Measurements from ENCODE around the gene B4GALT3. TPM values are rescaled to one million over a fixed set of nuclear protein-coding genes. Genes with fewer than 3 reads are reported as not detected.
"Not testable (repeated sequence)": the region's sequence is repeated elsewhere in the genome, so short reads cannot be mapped to it uniquely, and the experiment has no call there.

B4GALT3 gene
- total RNA-seq: 10 to 100 TPM; 40.5 to 51.8 TPM

DNA sequence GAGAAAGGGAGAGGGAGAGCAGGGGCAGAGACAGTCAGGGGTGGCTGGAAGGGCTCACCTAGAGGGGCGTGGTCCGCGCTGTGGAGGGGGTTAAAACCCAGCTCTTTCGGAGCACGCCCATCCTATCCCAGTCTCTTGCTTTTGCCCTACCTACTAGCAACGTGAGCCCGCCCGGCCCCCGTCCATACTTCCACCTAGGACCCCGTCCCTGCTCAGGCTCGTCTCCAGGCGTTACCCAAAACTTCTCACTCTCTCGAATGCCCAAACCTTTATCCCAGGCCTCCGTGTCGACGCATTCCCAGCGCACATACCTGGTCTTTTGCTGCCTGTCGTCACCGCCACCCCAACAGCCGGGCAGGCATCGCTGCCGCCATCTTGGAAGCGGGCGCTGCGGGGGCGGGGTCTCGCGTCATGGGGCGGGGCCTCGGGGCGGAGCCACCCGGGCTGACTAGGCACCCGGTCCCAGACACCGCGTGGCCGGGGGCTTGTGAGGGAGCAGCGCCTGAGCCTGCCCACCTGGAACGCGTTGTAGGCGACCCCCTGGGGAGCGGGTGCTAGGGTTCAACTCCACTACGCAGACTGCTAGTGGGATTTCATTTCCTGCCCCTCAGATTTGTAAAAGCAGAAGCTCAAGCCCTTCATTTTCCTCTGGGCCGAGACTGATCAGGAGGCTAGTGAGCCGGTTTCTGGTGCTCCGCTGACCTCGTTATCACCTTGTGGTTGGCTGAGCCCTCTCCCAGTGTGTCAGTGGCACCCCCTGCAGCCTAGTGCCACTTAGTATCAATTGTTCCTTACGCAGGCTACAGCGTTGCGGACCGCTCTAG, at the start of gene B4GALT3:
Gene B4GALT3, minus strand, starts transcription at position 396 of the 824 bp plus-strand sequence. CDS start 1,447 bp downstream, outside the sequence.
- POLR2A ChIA-PET: interaction anchor here (1.0 to 1.4 kb wide), 3 partner anchors 11 to 48 kb away, joined by 5 to 10 read pairs (median 9); partner anchors contain the start of genes DEDD, PPOX and TOMM40L

DNA sequence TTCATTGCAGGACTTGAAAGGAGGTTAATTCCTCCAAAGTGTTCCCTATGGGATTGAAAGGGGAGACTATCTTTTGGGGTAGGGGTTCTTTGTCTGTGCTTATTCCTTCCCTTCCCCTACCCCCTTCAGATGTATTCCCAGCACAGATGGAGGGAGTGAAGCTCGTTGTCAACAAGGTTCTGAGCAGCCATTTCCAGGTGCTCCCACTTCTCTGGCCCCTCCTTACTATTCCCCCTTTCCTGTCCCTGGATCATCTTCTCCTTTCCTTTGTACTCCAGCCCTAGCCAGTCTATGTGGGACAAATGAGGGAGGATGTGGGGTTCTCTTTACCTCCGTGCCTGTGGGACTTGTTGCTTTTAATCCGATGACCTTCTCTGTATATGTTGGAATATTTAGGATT, 49.5 kb upstream of the B4GALT3 start:
- ChIA-PET CTCF (interaction anchor here (0.6 to 7.0 kb wide), 22 partner anchors 9 to 213 kb away, joined by 3 to 108 read pairs (median 6); partner anchors contain the start of genes CFAP126, FCER1G, NDUFS2 and PPOX), POLR2A (no interaction called here)
- no peak for DNase-seq
- peak overlapping the region; percentile 97 for H3K4me3 Mint-ChIP-seq
- H3K27ac Mint-ChIP-seq: peak overlapping the region; percentile 65
- peaks cover 30% of the 10 kb centered on the region for H3K4me1 Mint-ChIP-seq
- H3K27me3 Mint-ChIP-seq: no peaks in the 10 kb centered on the region
- ATAC-seq: no peak
- H3K9me3 Mint-ChIP-seq (ENCODE audit: low read depth): no peaks in the 10 kb centered on the region
- peaks cover 19% of the 10 kb centered on the region for H3K36me3 Mint-ChIP-seq (ENCODE audit: low read depth)
- intact Hi-C loops (cut with DNase I, micrococcal nuclease): loop anchor here (1.0 to 5.0 kb wide), 8 partner anchors 24 to 1336 kb away; partner anchors contain the start of genes NDUFS2 (in 1 of the 2), PPOX (in 1 of the 2), SDHC (in 1 of the 2) and UAP1 (in 1 of the 2)

More for the DNA sequence above, at the start of gene B4GALT3:
- H3K9me3 Mint-ChIP-seq (ENCODE audit: low read depth): no peaks in the 10 kb centered on the region
- no peaks in the 10 kb centered on the region for H3K27me3 Mint-ChIP-seq
- peak; percentile 98 for DNase-seq
- intact Hi-C loops (cut with DNase I, micrococcal nuclease): loop anchor here (1.0 to 2.0 kb wide), 7 partner anchors 11 to 137 kb away; partner anchors contain the start of genes PPOX (in 2 of the 2), USP21 (in 2 of the 2), DEDD (in 1 of the 2) and NDUFS2 (in 1 of the 2)
- CTCF ChIA-PET: interaction anchor here (0.6 to 4.1 kb wide), 4 partner anchors 10 to 52 kb away, joined by 3 to 29 read pairs (median 5); partner anchors contain the start of gene PPOX
- ATAC-seq: peak; percentile 86
- peaks cover 57% of the 10 kb centered on the region for H3K4me1 Mint-ChIP-seq
- peaks cover 31% of the 10 kb centered on the region for H3K36me3 Mint-ChIP-seq (ENCODE audit: low read depth)
- H3K27ac Mint-ChIP-seq: peak within 1 kb of the TSS; percentile 98
- peak within 1 kb of the TSS; percentile 91 for H3K4me3 Mint-ChIP-seq

DNA sequence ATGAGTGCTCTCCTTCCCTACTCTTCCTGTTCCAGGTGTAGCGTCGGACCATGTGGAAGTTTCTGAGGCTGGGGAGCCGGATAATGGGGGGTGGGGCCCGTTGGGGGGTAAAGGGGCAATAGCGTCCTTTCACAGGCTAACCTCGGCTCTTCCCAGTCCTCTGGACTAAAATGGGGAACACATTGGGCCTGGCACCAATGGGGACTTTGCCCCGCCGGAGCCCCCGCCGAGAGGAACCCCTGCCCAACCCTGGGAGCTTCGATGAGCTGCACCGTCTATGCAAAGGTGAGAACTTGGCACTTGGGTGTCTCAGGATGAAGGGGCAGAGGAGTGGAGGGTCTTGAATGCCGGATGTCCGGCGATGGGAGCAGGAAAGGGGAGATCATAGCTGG, 49.0 kb upstream of the B4GALT3 start:
- ChIA-PET CTCF (interaction anchor here (0.6 to 7.0 kb wide), 36 partner anchors 10 to 457 kb away, joined by 3 to 108 read pairs (median 6); partner anchors contain the start of genes CFAP126, DEDD, FCER1G and KLHDC9), POLR2A (interaction anchor here (0.8 to 1.3 kb wide), 9 partner anchors 15 to 93 kb away, joined by 3 to 16 read pairs (median 5); partner anchors contain the start of genes B4GALT3 and NDUFS2)
- ATAC-seq (no peak), DNase-seq (peak; percentile 18)
- H3K27me3 Mint-ChIP-seq: no peaks in the 10 kb centered on the region
- H3K4me3 Mint-ChIP-seq: peak overlapping the region; percentile 97
- peak overlapping the region; percentile 98 for H3K27ac Mint-ChIP-seq
- no peaks in the 10 kb centered on the region for H3K9me3 Mint-ChIP-seq (ENCODE audit: low read depth)
- peaks cover 31% of the 10 kb centered on the region for H3K4me1 Mint-ChIP-seq
- peaks cover 19% of the 10 kb centered on the region for H3K36me3 Mint-ChIP-seq (ENCODE audit: low read depth)
- intact Hi-C loops (cut with DNase I, micrococcal nuclease): loop anchor here (1.0 to 5.0 kb wide), 5 partner anchors 24 to 1336 kb away; partner anchors contain the start of genes NDUFS2 (in 1 of the 2), PPOX (in 1 of the 2), SDHC (in 1 of the 2) and UAP1 (in 1 of the 2)

DNA sequence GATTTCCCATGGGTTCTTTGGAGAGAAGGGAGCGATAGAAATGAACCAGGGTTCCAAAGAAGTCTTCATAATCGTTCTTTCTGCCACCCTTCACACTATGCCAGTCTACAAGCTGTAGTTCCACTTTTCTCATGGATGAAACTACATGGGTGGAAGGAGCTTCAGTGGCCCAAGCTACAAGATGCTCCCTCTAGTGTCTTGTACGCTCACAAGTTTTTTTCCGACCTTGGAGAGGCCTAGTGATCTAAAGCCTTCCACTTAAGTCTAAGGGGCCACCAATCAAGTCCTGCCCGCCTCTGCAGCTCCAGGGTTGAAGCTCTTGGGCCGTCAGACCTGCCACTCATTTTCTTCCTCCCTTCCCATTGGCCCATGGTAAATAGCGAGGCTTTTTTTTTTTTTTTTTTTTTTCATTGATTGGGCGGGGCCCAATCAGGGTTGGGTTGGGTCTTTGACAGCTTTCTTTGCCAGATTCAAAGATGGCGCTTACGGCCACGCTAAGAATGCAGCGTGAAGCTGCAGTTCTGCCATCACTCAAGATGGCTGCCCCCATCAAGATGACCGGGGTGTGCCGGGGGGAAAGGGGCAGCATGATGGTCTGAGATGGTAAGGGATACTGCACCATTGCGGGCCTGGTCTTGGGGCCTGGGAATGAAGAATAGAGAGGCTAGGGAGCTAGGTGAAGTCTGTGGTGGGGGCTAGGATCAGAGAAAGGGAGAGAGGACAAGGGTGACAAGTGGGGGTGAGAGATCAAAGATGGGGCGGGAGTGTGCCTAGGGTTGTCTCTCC, 48.4 kb upstream of the B4GALT3 start, which contains the start of gene TOMM40L:
Gene TOMM40L, plus strand, starts transcription at position 527 of the 786 bp plus-strand sequence. CDS start 430 bp downstream, outside the sequence.
- H3K9me3 Mint-ChIP-seq (ENCODE audit: low read depth): no peaks in the 10 kb centered on the region
- intact Hi-C loops (cut with DNase I, micrococcal nuclease): loop anchor here (1.0 to 5.0 kb wide), 15 partner anchors 16 to 1337 kb away; partner anchors contain the start of genes DEDD (in 2 of the 2), NDUFS2 (in 2 of the 2), PPOX (in 2 of the 2) and SDHC (in 2 of the 2)
- peaks cover 33% of the 10 kb centered on the region for H3K4me1 Mint-ChIP-seq
- no peaks in the 10 kb centered on the region for H3K27me3 Mint-ChIP-seq
- DNase-seq (peak; percentile 91), ATAC-seq (peak; percentile 95)
- CTCF ChIA-PET: interaction anchor here (0.6 to 7.0 kb wide), 43 partner anchors 10 to 457 kb away, joined by 3 to 108 read pairs (median 4); partner anchors contain the start of genes ADAMTS4, CFAP126, DEDD and FCER1G
- peak within 1 kb of the TSS; percentile 97 for H3K4me3 Mint-ChIP-seq
- peak within 1 kb of the TSS; percentile 98 for H3K27ac Mint-ChIP-seq
- H3K36me3 Mint-ChIP-seq (ENCODE audit: low read depth): peaks cover 19% of the 10 kb centered on the region
- POLR2A ChIA-PET: interaction anchor here (0.6 to 1.3 kb wide), 20 partner anchors 9 to 1280 kb away, joined by 3 to 16 read pairs (median 4); partner anchors contain the start of genes B4GALT3, NDUFS2, SDHC and UFC1

DNA sequence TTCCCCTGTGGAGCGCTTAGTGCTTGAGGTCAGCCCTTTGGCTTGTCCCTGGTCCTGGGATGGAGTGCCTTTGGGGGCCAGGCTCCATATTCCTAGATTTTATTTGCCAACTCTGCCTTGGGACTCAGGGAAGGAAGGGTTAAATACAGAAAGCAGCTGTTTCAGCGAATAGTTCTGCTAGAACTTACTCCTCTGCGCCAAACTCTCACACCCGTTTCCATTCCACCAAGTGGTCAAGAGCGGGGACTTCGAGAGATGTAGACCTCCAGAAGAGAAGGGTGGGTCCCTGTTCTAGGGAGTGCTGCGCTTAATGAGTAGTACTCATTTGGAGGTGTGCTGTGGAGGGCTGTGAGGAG, 47.8 kb upstream of the B4GALT3 start:
- Mint-ChIP-seq H3K27me3 (no peaks in the 10 kb centered on the region), H3K4me1 (peaks cover 33% of the 10 kb centered on the region), H3K36me3 (ENCODE audit: low read depth) (peaks cover 16% of the 10 kb centered on the region), H3K9me3 (ENCODE audit: low read depth) (no peaks in the 10 kb centered on the region), H3K4me3 (peak overlapping the region; percentile 14), H3K27ac (peak overlapping the region; percentile 87)
- DNase-seq: peak; percentile 19
- ATAC-seq: no peak
- intact Hi-C loops (cut with DNase I, micrococcal nuclease): loop anchor here (1.0 to 5.0 kb wide), 14 partner anchors 16 to 1337 kb away; partner anchors contain the start of genes DEDD (in 2 of the 2), PPOX (in 2 of the 2), B4GALT3 (in 1 of the 2) and NDUFS2 (in 1 of the 2)
- POLR2A ChIA-PET: interaction anchor here (0.6 to 1.3 kb wide), 18 partner anchors 8 to 1279 kb away, joined by 3 to 16 read pairs (median 4); partner anchors contain the start of genes B4GALT3, NDUFS2, SDHC and UFC1
- CTCF ChIA-PET: interaction anchor here (0.6 to 7.0 kb wide), 41 partner anchors 9 to 456 kb away, joined by 3 to 108 read pairs (median 5); partner anchors contain the start of genes ADAMTS4, CFAP126, DEDD and FCER1G

DNA sequence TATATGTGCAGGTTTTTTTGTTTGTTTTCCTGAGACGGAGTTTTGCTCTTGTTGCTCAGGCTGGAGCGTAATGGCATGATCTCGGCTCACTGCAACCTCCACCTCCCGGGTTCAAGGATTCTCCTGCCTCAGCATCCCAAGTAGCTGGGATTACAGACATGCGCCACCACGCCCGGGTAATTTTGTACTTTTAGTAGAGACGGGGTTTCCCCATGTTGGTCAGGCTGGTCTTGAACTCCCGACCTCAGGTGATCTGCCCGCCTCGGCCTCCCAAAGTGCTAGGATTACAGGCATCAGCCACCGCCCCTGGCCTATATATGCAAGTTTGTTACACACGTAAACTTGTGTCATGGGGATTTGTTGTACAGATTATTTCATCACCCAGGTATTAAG, 47.4 kb upstream of the B4GALT3 start:
- intact Hi-C loops (cut with DNase I, micrococcal nuclease): loop anchor here (1.0 to 5.0 kb wide), 14 partner anchors 15 to 1338 kb away; partner anchors contain the start of genes DEDD (in 2 of the 2), PPOX (in 2 of the 2), B4GALT3 (in 1 of the 2) and NDUFS2 (in 1 of the 2)
- not testable (repeated sequence) for H3K9me3 Mint-ChIP-seq (ENCODE audit: low read depth); ATAC-seq; H3K27me3 Mint-ChIP-seq; H3K4me3 Mint-ChIP-seq; DNase-seq
- POLR2A ChIA-PET: interaction anchor here (1.3 kb wide), 1 partner anchor 166 kb away, joined by 4 read pairs; no protein-coding TSS in a partner anchor
- CTCF ChIA-PET: interaction anchor here (1.0 to 7.0 kb wide), 10 partner anchors 14 to 165 kb away, joined by 3 to 108 read pairs (median 5); partner anchors contain the start of genes ADAMTS4 and NDUFS2
- Mint-ChIP-seq H3K4me1 (peaks cover 37% of the 10 kb centered on the region), H3K27ac (peak overlapping the region; percentile 87), H3K36me3 (ENCODE audit: low read depth) (peaks cover 14% of the 10 kb centered on the region)

DNA sequence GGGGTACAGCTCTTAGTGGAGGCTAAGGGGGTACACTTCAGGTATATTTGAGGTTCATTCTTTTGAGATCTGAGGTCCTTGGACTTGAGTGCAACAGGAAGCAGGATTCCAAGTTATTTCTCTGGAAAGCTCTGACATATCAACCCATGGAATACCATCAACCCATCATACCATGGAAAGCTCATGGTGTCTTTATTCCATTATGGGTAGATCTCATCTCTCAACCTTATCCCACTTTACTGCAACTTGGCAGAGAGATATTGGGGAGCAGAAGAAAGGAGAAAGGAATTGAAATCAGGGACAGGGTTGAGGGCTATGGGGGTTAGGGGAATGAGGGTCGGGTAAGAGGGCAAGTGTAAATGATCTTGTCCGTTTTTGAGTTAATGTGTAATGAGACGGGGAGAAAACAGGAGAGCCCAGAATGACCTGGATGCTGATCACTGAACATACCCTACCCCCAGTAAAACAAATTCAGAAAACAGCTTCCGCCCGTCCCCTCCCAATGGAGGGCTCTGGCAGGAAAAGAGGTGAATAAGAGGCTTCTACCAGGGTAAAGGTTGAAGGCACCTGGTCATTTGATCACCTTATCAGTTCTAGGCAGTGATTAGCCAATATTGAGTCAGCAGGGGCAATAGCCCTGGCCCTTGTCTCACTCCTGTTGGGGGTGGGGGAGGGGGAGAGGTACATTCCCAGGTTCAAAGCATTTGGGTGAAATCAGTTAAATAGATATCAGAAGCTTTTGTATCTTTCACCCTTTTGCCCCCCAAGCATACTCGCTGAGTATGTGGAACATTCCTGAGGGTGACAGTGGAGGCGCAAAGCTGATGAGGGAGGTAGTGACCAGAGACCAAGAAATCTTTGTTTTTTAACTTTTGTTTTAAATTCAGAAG, 46.7 kb upstream of the B4GALT3 start:
- no peak overlapping the region for H3K27ac Mint-ChIP-seq
- H3K27me3 Mint-ChIP-seq: no peaks in the 10 kb centered on the region
- no peak overlapping the region for H3K4me3 Mint-ChIP-seq
- ChIA-PET POLR2A (interaction anchor here (0.5 kb wide), 1 partner anchor 165 kb away, joined by 3 read pairs; no protein-coding TSS in a partner anchor), CTCF (interaction anchor here (1.1 to 7.0 kb wide), 9 partner anchors 13 to 159 kb away, joined by 3 to 108 read pairs (median 4); partner anchors contain the start of gene NDUFS2)
- no peak for DNase-seq
- H3K4me1 Mint-ChIP-seq: peaks cover 41% of the 10 kb centered on the region
- intact Hi-C loops (cut with DNase I, micrococcal nuclease): no loop called here
- no peak for ATAC-seq
- H3K9me3 Mint-ChIP-seq (ENCODE audit: low read depth): no peaks in the 10 kb centered on the region
- peaks cover 14% of the 10 kb centered on the region for H3K36me3 Mint-ChIP-seq (ENCODE audit: low read depth)

DNA sequence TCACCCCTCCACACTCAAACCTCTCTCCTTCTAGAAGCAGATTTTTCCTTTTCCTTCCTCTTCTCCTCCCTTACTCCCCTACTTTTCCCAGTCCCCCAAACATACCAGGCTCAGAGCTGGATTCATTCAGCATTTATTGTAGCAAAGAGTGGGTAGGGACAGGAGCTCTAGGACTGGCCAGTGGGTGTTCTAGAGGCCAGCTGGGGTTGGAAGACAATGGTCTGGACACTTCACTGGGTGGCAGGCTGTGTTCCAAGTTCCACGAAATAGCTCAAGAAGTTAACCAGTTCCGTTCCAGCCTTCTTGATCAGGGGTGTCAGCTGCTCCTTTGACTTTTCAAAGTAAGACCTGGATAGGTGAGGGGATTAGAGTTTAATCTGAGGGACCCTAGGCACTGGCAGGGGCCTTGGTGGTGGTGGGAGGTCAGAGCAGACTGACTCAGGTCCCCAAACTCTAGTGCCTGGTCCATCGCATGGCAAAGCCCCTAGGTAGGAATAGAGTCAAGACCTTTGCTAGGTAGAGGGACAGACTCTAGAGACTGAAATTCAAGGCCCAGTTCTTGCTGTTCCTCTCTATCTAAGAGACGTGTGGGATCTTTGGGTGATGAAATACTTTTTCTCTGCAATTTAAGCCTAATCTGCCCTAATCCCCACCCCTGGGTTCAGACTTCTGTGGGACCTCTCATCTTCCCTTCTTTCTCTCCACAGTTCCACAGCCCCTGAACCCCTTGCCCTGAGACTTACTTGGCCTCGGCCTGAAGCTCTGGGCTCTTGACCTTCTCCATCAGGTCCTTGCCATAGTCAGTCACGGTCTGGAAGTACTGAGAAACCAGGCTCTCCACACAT, 45.1 kb upstream of the B4GALT3 start:
- H3K36me3 Mint-ChIP-seq (ENCODE audit: low read depth): no peaks in the 10 kb centered on the region
- no peak for ATAC-seq
- ChIA-PET POLR2A (interaction anchor here (0.8 kb wide), 1 partner anchor 40 kb away, joined by 4 read pairs; no protein-coding TSS in a partner anchor), CTCF (interaction anchor here (0.7 to 7.0 kb wide), 10 partner anchors 14 to 600 kb away, joined by 3 to 108 read pairs (median 3); partner anchors contain the start of gene NDUFS2)
- no peaks in the 10 kb centered on the region for H3K9me3 Mint-ChIP-seq (ENCODE audit: low read depth)
- H3K4me1 Mint-ChIP-seq: peaks cover 50% of the 10 kb centered on the region
- intact Hi-C loops (cut with DNase I, micrococcal nuclease): no loop called here
- DNase-seq: no peak
- no peak overlapping the region for H3K4me3 Mint-ChIP-seq
- no peak overlapping the region for H3K27ac Mint-ChIP-seq
- no peaks in the 10 kb centered on the region for H3K27me3 Mint-ChIP-seq

Measured in activated CD4-positive, alpha-beta T cell treated with anti-CD3 and anti-CD28 coated beads for 36 hours (primary cell).